Left renal cortex interstitium (tissue), 4 donors: ENCODE results near the gene TMEM255B. TPM values are rescaled to one million over a fixed set of nuclear protein-coding genes. Genes with fewer than 3 reads are reported as not detected.
"Not testable (repeated sequence)": the region's sequence is repeated elsewhere in the genome, so short reads cannot be mapped to it uniquely, and the experiment has no call there.

Source experiments
- DNase-seq, 4 donors: peaks; one replicate each; pipeline ENCODE4 v3.0.0-alpha.2; 2013; ENCODE audit warnings: low read depth in 4 of 4, low spot score in 2 of 4, missing footprints in 1 of 4
- polyA plus RNA-seq, 4 donors: library from polyadenylated mRNA; unstranded; fragments of 120-200 nt; gene quantifications; one replicate each; pipeline ENCODE4 v1.2.1, GENCODE V29; 2013; ENCODE audit not compliant: insufficient read length in 4 of 4

Gene TMEM255B
- polyA plus RNA-seq, 4 donors = 6.6 to 8.6 (median 7.6) TPM

- no peak for DNase-seq
Observed at GRCh38 chr13:113734099-113734825, 24.8 kb upstream of the TMEM255B start.

GRCh38 chr13:113734826-113735125 is 24.2 kb upstream of the TMEM255B start:
- no peak for DNase-seq

- no peak for DNase-seq
Observed at GRCh38 chr13:113735194-113735593, 23.8 kb upstream of the TMEM255B start.

GRCh38 chr13:113735750-113736149 is 23.3 kb upstream of the TMEM255B start:
- no peak for DNase-seq

- no peak for DNase-seq
Observed at GRCh38 chr13:113736258-113736731, 22.7 kb upstream of the TMEM255B start.

GRCh38 chr13:113737803-113738202 is 21.2 kb upstream of the TMEM255B start:
- DNase-seq = no peak

- no peak for DNase-seq
Observed at GRCh38 chr13:113739527-113740285, 19.3 kb upstream of the TMEM255B start.

- no peak for DNase-seq
Observed at GRCh38 chr13:113740286-113740556, 18.8 kb upstream of the TMEM255B start.

GRCh38 chr13:113740661-113741060 is 18.4 kb upstream of the TMEM255B start:
- no peak for DNase-seq

- DNase-seq = no peak
Observed at GRCh38 chr13:113741191-113741668, 17.8 kb upstream of the TMEM255B start.

- peak in 2 of 4 donors; percentile 45 to 51 for DNase-seq
Observed at GRCh38 chr13:113742000-113742441, 17.0 kb upstream of the TMEM255B start.

- DNase-seq = peak in 1 of 4 donors; percentile 29
Observed at GRCh38 chr13:113742445-113743120, 16.4 kb upstream of the TMEM255B start.

- no peak for DNase-seq
Observed at GRCh38 chr13:113743366-113744195, 15.4 kb upstream of the TMEM255B start.

- no peak for DNase-seq
Observed at GRCh38 chr13:113744197-113745000, 14.6 kb upstream of the TMEM255B start.

GRCh38 chr13:113745059-113745458 is 14.0 kb upstream of the TMEM255B start:
- DNase-seq = no peak

- not testable (repeated sequence) for DNase-seq
Observed at GRCh38 chr13:113745500-113746142, 13.4 kb upstream of the TMEM255B start.

GRCh38 chr13:113746143-113746525 is 12.9 kb upstream of the TMEM255B start:
- DNase-seq = no peak

- no peak for DNase-seq
Observed at GRCh38 chr13:113746671-113747070, 12.4 kb upstream of the TMEM255B start.

GRCh38 chr13:113747291-113747833 is 11.7 kb upstream of the TMEM255B start:
- no peak for DNase-seq
